IMR-90 (cell line): ENCODE data around the gene ZSCAN18. TPM values are rescaled to one million over a fixed set of nuclear protein-coding genes. Genes with fewer than 3 reads are reported as not detected.

Experiments used
- ATAC-seq: fragments of 200-7000 bp; cut with Tn5 transposase; 2 replicates; pipeline ENCODE4 v1.9.1; 2020; ENCODE audit warnings: low read depth, mild to moderate bottlenecking, moderate library complexity
- BruUV-seq: library from RNA; stranded (reverse); fragments of 400-500 nt; replicated peaks from 2 replicates; lab custom pipeline; 2021; lab: Mats Ljungman, UMichigan
- CTCF ChIA-PET: fragments of 300-600 bp; formaldehyde crosslinking; extraction: SDS; loops from one replicate; lab custom pipeline; 2021; ENCODE audit warnings: antibody characterized with exemption; lab: Yijun Ruan, JAX
- POLR2A ChIA-PET: fragments of 300-600 bp; sonication (Branson Sonifier 250); formaldehyde crosslinking; loops from one replicate; lab custom pipeline; 2022; ENCODE audit warnings: antibody characterized with exemption; ENCODE audit not compliant: unreplicated experiment; lab: Charles Lee
- DNase-seq: peaks from one replicate; pipeline ENCODE4 v3.0.0; 2013
- H2AFZ ChIP-seq: replicated peaks from 2 replicates; pipeline ENCODE3; 2013; ENCODE audit warnings: low read length, mild to moderate bottlenecking; ENCODE audit not compliant: poor library complexity
- H2AK5ac ChIP-seq: 2 replicates; pipeline ENCODE4 v1.6.1; 2013; ENCODE audit warnings: low read depth, low read length, inconsistent platforms
- H2AK9ac ChIP-seq: replicated peaks from 2 replicates; pipeline ENCODE3; 2013; ENCODE audit warnings: mild to moderate bottlenecking, low read depth, low read length, moderate library complexity; ENCODE audit not compliant: poor library complexity
- H2BK120ac ChIP-seq: 2 replicates; pipeline ENCODE4 v1.6.1; 2013; ENCODE audit warnings: low read depth, low read length, inconsistent platforms
- H2BK15ac ChIP-seq: 3 replicates; pipeline ENCODE4 v1.6.1; 2013; ENCODE audit warnings: low read depth, low read length, inconsistent platforms
- H2BK20ac ChIP-seq: 2 replicates; pipeline ENCODE4 v1.6.1; 2013; ENCODE audit warnings: low read depth, mild to moderate bottlenecking, inconsistent platforms, low read length, moderate library complexity
- H2BK5ac ChIP-seq: 2 replicates; pipeline ENCODE4 v1.6.1; 2013; ENCODE audit warnings: mild to moderate bottlenecking, low read depth, low read length, inconsistent platforms; ENCODE audit not compliant: poor library complexity, severe bottlenecking
- H3K14ac ChIP-seq: replicated peaks from 2 replicates; pipeline ENCODE4 v1.6.1; 2013; ENCODE audit warnings: low read depth, low read length, inconsistent platforms
- H3K18ac ChIP-seq: 2 replicates; pipeline ENCODE4 v1.6.1; 2013; ENCODE audit warnings: low read depth, low read length, control low read depth
- H3K23ac ChIP-seq: 2 replicates; pipeline ENCODE4 v1.6.1; 2013; ENCODE audit warnings: low read depth, low read length, inconsistent platforms
- H3K27ac ChIP-seq: 2 replicates; pipeline ENCODE4 v1.5.1; 2013; ENCODE audit warnings: mild to moderate bottlenecking, control low read depth, low read length; ENCODE audit not compliant: insufficient read depth
- H3K27me3 ChIP-seq: 2 replicates; pipeline ENCODE4 v1.6.1; 2013; ENCODE audit warnings: low read length; ENCODE audit not compliant: control insufficient read depth, insufficient read depth
- H3K36me3 ChIP-seq: 2 replicates; pipeline ENCODE4 v1.6.1; 2013; ENCODE audit warnings: low read length, mixed read lengths; ENCODE audit not compliant: control insufficient read depth, insufficient read depth
- H3K4ac ChIP-seq: 2 replicates; pipeline ENCODE4 v1.6.1; 2013; ENCODE audit warnings: low read depth, low read length, inconsistent platforms
- H3K4me1 ChIP-seq: 2 replicates; pipeline ENCODE4 v1.6.1; 2013; ENCODE audit warnings: low read length, mixed read lengths; ENCODE audit not compliant: control insufficient read depth, insufficient read depth
- H3K4me2 ChIP-seq: 2 replicates; pipeline ENCODE4 v1.6.1; 2013; ENCODE audit warnings: low read depth, mild to moderate bottlenecking, control low read depth, low read length, moderate library complexity
- H3K4me3 ChIP-seq: 2 replicates; pipeline ENCODE4 v1.5.1; 2013; ENCODE audit warnings: low read depth, mild to moderate bottlenecking, control low read depth, low read length, moderate library complexity; ENCODE audit not compliant: insufficient read depth
- H3K56ac ChIP-seq: 2 replicates; pipeline ENCODE4 v1.6.1; 2013; ENCODE audit warnings: low read length, inconsistent platforms; ENCODE audit not compliant: insufficient read depth; ENCODE audit errors: extremely low read depth
- H3K79me1 ChIP-seq, 2 experiments: 2 replicates each; pipeline ENCODE4 v1.6.1; 2013; ENCODE audit warnings: low read length in 2 of 2, inconsistent platforms in 1 of 2, low read depth in 1 of 2
- H3K9ac ChIP-seq: 2 replicates; pipeline ENCODE4 v1.6.1; 2013; ENCODE audit warnings: low read depth, low read length, control low read depth
- H3K9me1 ChIP-seq: 2 replicates; pipeline ENCODE4 v1.6.1; 2013; ENCODE audit warnings: low read length, inconsistent platforms; ENCODE audit not compliant: insufficient read depth
- H3K9me3 ChIP-seq: 2 replicates; pipeline ENCODE4 v1.6.1; 2013; ENCODE audit warnings: low read length; ENCODE audit not compliant: control insufficient read depth, insufficient read depth
- H4K20me1 ChIP-seq: 2 replicates; pipeline ENCODE4 v1.6.1; 2013; ENCODE audit warnings: low read length, inconsistent platforms; ENCODE audit not compliant: insufficient read depth
- H4K5ac ChIP-seq: 2 replicates; pipeline ENCODE4 v1.6.1; 2013; ENCODE audit warnings: mild to moderate bottlenecking, low read depth, low read length, control low read depth
- H4K8ac ChIP-seq, 2 experiments: 2 replicates each; pipeline ENCODE4 v1.6.1; 2013; ENCODE audit warnings: low read depth in 2 of 2, low read length in 2 of 2, control low read depth in 1 of 2, inconsistent platforms in 1 of 2
- H4K91ac ChIP-seq: 2 replicates; pipeline ENCODE4 v1.6.1; 2013; ENCODE audit warnings: low read depth, low read length, inconsistent platforms; ENCODE audit not compliant: insufficient read depth
- BHLHE40 ChIP-seq: fragments of 150-350 bp; IDR thresholded peaks from 2 replicates; pipeline ENCODE4 v1.6.1; 2016; ENCODE audit warnings: mild to moderate bottlenecking, low read depth, low read length
- CEBPB ChIP-seq: IDR thresholded peaks from 2 replicates; pipeline ENCODE4 v1.6.1; 2012; ENCODE audit warnings: low read depth, low read length, improper control_type of control experiment
- CHD1 ChIP-seq: IDR thresholded peaks from 2 replicates; pipeline ENCODE4 v1.6.1; 2012; ENCODE audit warnings: low read depth, low read length, improper control_type of control experiment
- CTCF ChIP-seq: conservative IDR thresholded peaks from 2 replicates; pipeline ENCODE4 v1.5.1; 2012; ENCODE audit warnings: mild to moderate bottlenecking, low read depth, low read length, improper control_type of control experiment
- ELK1 ChIP-seq: fragments of 150-350 bp; IDR thresholded peaks from 2 replicates; pipeline ENCODE4 v1.6.1; 2016; ENCODE audit warnings: low read depth, mild to moderate bottlenecking, low read length, moderate library complexity, borderline replicate concordance
- FOS ChIP-seq: fragments of 150-350 bp; IDR thresholded peaks from 2 replicates; pipeline ENCODE4 v1.6.1; 2016; ENCODE audit warnings: low read depth, low read length
- MAFK ChIP-seq: IDR thresholded peaks from 2 replicates; pipeline ENCODE4 v1.6.1; 2012; ENCODE audit warnings: low read depth, low read length, improper control_type of control experiment
- MAZ ChIP-seq: IDR thresholded peaks from 2 replicates; pipeline ENCODE4 v1.6.1; 2012; ENCODE audit warnings: low read depth, mild to moderate bottlenecking, low read length, improper control_type of control experiment, moderate library complexity, borderline replicate concordance
- MXI1 ChIP-seq: IDR thresholded peaks from 2 replicates; pipeline ENCODE4 v1.6.1; 2012; ENCODE audit warnings: low read depth, mild to moderate bottlenecking, low read length, moderate library complexity, borderline replicate concordance
- NFE2L2 ChIP-seq: fragments of 150-350 bp; IDR thresholded peaks from 2 replicates; pipeline ENCODE4 v1.6.1; 2016; ENCODE audit warnings: low read depth, mild to moderate bottlenecking, low read length
- POLR2A ChIP-seq: IDR thresholded peaks from 2 replicates; pipeline ENCODE4 v1.6.1; 2012; ENCODE audit warnings: mild to moderate bottlenecking, low read depth, low read length
- RAD21 ChIP-seq: IDR thresholded peaks from 2 replicates; pipeline ENCODE4 v1.6.1; 2012; ENCODE audit warnings: low read length, improper control_type of control experiment
- RCOR1 ChIP-seq: IDR thresholded peaks from 2 replicates; pipeline ENCODE4 v1.6.1; 2012; ENCODE audit warnings: mild to moderate bottlenecking, low read length, improper control_type of control experiment; ENCODE audit not compliant: insufficient replicate concordance
- RFX5 ChIP-seq: IDR thresholded peaks from 2 replicates; pipeline ENCODE4 v1.8.0; 2012; ENCODE audit warnings: low read depth, mild to moderate bottlenecking, low read length, moderate library complexity
- SMC3 ChIP-seq: fragments of 150-350 bp; IDR thresholded peaks from 2 replicates; pipeline ENCODE4 v1.6.1; 2016; ENCODE audit warnings: low read depth, mild to moderate bottlenecking, antibody characterized with exemption, low read length, moderate library complexity
- USF2 ChIP-seq: fragments of 150-350 bp; IDR thresholded peaks from 2 replicates; pipeline ENCODE4 v1.6.1; 2017; ENCODE audit warnings: mild to moderate bottlenecking, antibody characterized with exemption, low read length, low read depth
- WGBS, 2 experiments: methylation state at CpG; one replicate each; pipeline versions ENCODE4 v1.1.5 to v1.1.7; 2013; ENCODE audit warnings: missing lambda C conversion rate in 2 of 2; ENCODE audit not compliant: insufficient read length in 1 of 2; ENCODE audit errors: extremely low coverage in 2 of 2; 5-methylcytosine and 5-hydroxymethylcytosine counted together
- dilution Hi-C: fragments of 300-500 bp; cut with HindIII; formaldehyde crosslinking; loops from one replicate; pipeline ENCODE4 v1.14.3; 2018; ENCODE audit warnings: low sequenced_read_pairs; ENCODE audit not compliant: unreplicated experiment
- in situ Hi-C: fragments of 300-500 bp; cut with MboI; formaldehyde crosslinking; loops from 3 replicates; pipeline ENCODE4 v1.14.3; 2019; ENCODE audit warnings: low sequenced_read_pairs, inconsistent platforms, mixed read lengths
- intact Hi-C: fragments of 100-400 bp; cut with micrococcal nuclease; formaldehyde crosslinking; loops from 2 replicates; pipeline ENCODE4 v1.10.0; 2022
- polyA plus RNA-seq, 3 experiments: library from polyadenylated mRNA; depleted of rRNA; stranded (reverse); fragments of >200 nt; gene quantifications; 2 replicates each; pipeline ENCODE4 v1.2.3, GENCODE V29; 2012; ENCODE audit warnings: low replicate concordance in 1 of 3
- total RNA-seq: library from RNA; depleted of rRNA; stranded (reverse); fragments of >200 nt; gene quantifications from 2 replicates; pipeline ENCODE4 v1.2.3, GENCODE V29; 2012

Gene ZSCAN18
- total and polyA plus RNA-seq, 2 of the 4 experiments (the other 2 are of a cell fraction) = 3.0 to 8.2 TPM

- intact Hi-C loops (no loop called here), dilution Hi-C loops (no loop called here), in situ Hi-C loops (no loop called here)
- Histone ChIP-seq H3K27me3 (no peaks in the 10 kb centered on the region), H4K8ac (no peak overlapping the region), H3K56ac (no peak overlapping the region), H2AFZ (no peak overlapping the region), H2AK9ac (no peak overlapping the region), H3K79me1 (peaks cover 19 to 22% of the 10 kb centered on the region in 2 experiments), H4K91ac (no peak overlapping the region), H4K5ac (no peak overlapping the region), H2BK120ac (no peak overlapping the region), H3K23ac (no peak overlapping the region), H2AK5ac (no peak overlapping the region), H3K4ac (no peak overlapping the region), H3K36me3 (peaks cover 23% of the 10 kb centered on the region), H3K4me2 (no peak overlapping the region), H4K20me1 (no peaks in the 10 kb centered on the region), H2BK20ac (no peak overlapping the region), H3K9ac (no peak overlapping the region), H3K9me3 (peaks cover 52% of the 10 kb centered on the region), H3K18ac (no peak overlapping the region), H2BK15ac (no peak overlapping the region), H3K4me3 (no peak overlapping the region), H3K14ac (no peak overlapping the region), H3K9me1 (no peaks in the 10 kb centered on the region), H3K4me1 (no peaks in the 10 kb centered on the region), H2BK5ac (no peak overlapping the region), H3K27ac (no peak overlapping the region)
- ChIA-PET POLR2A (interaction anchor here (0.6 kb wide), 1 partner anchor 464 kb away, joined by 3 read pairs; the partner anchor contains the start of gene ZNF551), CTCF (no interaction called here)
- ATAC-seq (no peak), DNase-seq (no peak)
- no peak for TF ChIP-seq CHD1
- TF ChIP-seq NFE2L2 = no peak
- TF ChIP-seq BHLHE40 = no peak
- no peak for TF ChIP-seq RFX5
- TF ChIP-seq CTCF = no peak
- TF ChIP-seq ELK1 = no peak
- no peak for TF ChIP-seq SMC3
- TF ChIP-seq MXI1 = no peak
- no peak for TF ChIP-seq MAZ
- TF ChIP-seq USF2 = no peak
- TF ChIP-seq CEBPB = no peak
- no peak for TF ChIP-seq MAFK
- TF ChIP-seq FOS = no peak
- no peak for TF ChIP-seq RCOR1
- TF ChIP-seq RAD21 = no peak
- TF ChIP-seq POLR2A = no peak
- WGBS, 2 experiments = no CpG with 5 or more reads among the region's 3 CpGs
- no TSS peak for BruUV-seq
Observed at GRCh38 chr19:58145849-58146248, 47.8 kb upstream of the ZSCAN18 start.
